DMS53 treated with DMSO at 0.1 percent for 48 hours (cell line): ENCODE measurements around the gene POLR2L.
A peak's percentile ranks its signal among the peaks of the same experiment; 100 is the strongest.

Source experiments
- DNase-seq: peaks from one replicate; lab custom pipeline; 2025; ENCODE audit not compliant: unreplicated experiment; lab: John Stamatoyannopoulos, UW

POLR2L gene

DNA sequence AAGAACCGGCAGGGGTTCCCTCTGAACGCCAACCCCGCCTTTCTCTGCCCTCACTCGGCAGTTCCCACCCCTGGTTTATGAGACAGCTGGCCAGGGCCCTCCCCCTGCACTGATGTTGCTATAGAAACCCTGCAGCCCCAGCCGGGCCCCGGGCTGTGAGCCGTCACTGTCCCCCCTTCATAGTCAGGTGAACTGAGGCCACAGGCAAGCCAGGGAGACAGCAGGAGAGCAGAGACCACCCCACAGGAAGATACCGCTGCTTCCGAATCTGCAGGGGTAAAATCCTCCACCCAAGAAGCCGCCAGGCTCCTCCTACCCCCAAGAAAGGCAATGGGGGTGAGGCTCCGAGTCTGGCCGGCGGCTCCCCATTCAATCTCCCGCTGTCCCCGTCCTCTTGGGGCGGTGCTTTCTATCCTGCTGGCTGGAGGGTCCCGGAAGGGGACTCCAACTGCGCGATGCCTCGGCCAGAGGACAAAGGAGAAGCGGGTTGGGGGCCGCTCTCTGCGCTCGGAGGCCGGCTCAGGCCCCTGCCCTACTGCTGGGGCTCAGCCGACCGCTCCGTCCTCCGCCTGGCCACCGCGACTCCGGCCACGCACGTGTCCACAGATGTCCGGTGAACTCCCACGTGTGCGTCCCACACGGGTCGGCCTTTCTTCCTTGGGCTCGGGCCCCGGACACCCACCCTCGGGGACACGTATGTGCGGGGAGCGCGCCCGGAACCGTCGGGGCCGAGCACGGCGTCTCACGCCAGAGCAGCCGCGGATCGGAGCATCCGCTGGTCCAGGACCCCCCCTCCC is 44.8 kb downstream of the POLR2L start:
- peak; percentile 47 for DNase-seq

GRCh38 chr11:796565-797295 is 45.6 kb downstream of the POLR2L start:
- no peak for DNase-seq

- peak; percentile 44 for DNase-seq
These were observed 46.4 kb downstream of the POLR2L start for GRCh38 chr11:795634-796564.

DNA sequence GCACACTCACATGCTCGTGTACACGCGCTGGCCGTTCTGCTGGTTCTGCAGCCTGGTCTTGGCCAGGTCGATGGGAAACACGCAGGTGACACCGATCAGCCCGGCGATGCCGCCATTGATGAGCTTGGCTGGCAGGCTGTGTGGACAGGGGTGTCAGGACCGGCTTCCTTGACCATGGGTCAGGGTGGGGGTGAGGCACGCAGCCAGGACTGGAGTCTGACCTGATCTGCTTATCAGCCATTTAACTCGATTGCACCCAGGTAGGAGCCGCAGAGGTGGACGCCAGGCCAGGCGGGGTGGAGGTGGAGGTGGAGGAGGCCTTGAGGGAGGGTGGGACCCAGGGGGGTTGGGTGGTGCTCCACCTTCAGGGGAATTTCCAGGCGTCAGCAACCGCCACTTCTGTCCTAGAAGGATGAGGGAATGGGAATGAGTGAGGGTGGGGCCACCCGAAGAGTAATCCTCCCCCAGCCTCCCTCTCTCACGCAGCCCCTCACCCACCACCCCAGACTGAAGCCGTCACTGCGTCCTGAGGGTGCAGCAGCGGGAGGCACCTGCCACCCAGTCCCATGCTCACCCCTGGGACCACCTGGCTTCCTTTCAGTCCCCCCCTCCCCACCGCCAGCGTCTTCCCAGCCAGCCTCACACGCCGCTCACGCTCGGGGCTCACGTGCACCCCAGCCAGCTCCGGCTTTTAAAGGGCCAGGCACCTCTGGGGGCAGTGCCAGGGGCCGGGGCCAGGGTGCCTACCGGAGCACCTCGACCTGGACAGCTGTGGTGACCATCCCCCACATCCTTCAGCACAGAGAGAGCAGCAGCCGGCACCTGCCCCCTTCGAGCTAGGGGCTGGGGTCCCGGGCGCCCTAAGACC is 47.3 kb downstream of the POLR2L start:
- DNase-seq, result no peak

DNA sequence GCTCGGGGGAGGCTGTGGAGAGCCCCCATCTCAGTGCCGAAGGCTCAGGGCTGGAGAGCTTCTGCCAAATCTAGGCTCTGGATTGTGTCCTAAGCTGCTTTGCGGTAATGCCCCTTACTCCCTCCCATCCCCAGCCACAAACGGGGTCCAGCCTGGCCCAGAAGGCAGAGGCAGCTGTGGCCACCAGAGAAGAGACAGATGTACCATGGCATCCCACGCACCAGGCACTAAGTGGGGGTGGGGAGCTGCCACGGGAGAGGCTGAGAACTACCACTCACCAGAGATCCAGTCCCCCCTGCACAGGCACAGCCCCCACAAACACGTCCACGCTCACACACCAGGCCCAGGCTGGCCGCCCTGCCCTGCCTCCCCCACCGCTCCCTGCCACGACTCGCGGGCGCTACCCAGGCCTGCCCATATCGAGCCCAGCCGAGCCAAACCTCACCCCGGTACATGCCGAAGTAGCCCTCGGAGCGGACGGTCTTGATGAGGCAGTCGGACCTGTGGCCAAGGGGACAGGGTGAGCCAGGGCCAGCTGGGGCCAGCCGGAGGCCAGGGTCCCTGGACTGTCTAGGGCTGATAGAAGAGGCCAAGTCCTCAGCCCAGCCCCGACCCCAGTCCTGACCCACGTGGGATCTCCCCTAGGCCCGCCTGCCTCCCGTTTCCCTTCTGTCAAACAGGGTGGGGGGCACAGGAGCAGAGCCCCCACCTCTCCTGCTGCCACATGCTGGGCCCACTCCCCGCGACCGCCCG is 48.1 kb downstream of the POLR2L start:
- no peak for DNase-seq

GRCh38 chr11:793556-793955 is 48.8 kb downstream of the POLR2L start:
- no peak for DNase-seq

- no peak for DNase-seq
These were observed 49.5 kb downstream of the POLR2L start for GRCh38 chr11:792873-793272.

DNA sequence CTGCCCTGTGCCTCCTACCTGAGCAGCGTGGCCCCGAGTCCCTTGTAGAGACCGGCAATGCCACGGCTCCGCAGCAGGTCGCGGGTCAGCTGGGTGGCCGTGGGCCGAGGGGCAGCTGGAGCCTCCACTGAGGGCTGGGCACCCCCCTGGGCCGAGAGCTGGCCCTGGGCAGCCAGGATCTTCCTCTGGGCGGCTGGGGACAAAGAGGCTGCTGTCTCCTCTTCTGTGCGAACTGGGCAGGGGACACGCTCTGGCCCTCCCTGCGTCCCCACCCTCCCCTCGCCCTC is 49.9 kb downstream of the POLR2L start:
- no peak for DNase-seq

- no peak for DNase-seq
These were observed 50.4 kb downstream of the POLR2L start for GRCh38 chr11:791658-792534.

GRCh38 chr11:790721-791564 is 51.4 kb downstream of the POLR2L start:
- DNase-seq, result no peak

DNA sequence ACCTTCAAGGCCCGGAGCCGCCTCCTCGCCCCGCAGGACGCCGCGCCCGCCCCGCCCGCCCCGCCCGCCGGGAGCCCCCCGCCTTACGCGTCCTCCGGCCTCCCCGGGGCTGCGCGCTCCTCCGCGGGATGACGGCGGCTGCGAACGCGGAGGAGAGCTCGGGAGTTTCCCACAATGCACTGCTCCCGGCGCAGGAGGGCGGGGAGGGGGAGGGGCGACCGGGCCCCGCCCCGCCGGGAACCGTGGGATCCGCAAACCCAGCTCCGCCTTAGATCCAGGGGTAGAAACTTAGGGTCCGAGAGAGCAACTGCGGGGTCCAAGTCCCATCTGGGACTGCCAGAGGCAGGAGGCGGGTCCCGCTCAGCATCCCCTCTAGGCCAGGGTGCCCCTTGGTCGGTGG is 52.4 kb downstream of the POLR2L start, which contains the start of gene CEND1:
CEND1 (minus strand) TSS at position 148 of the 400 bp plus-strand sequence. CDS start 1,514 bp downstream, outside the sequence.
- DNase-seq, result no peak
